PC-3 (cell line): ENCODE results near the gene USP48.

Source experiments
- EZH2phosphoT487 ChIP-seq: fragments of 300-600 bp; sonication (generic); IDR thresholded peaks from 2 replicates; pipeline ENCODE4 v1.6.1; 2018; ENCODE audit warnings: mild to moderate bottlenecking, antibody characterized with exemption, low read length, borderline replicate concordance
- TF ChIP-seq, protein P1 (sequence below): fragments of 300-600 bp; sonication (generic); conservative IDR thresholded peaks from 2 replicates; pipeline ENCODE4 v1.5.1; 2017; ENCODE audit warnings: antibody characterized with exemption, low read depth, mild to moderate bottlenecking, low read length

GRCh38 chr1:21637514-21637913 is 145.4 kb downstream of the USP48 start:
- TF ChIP-seq, protein P1, sequence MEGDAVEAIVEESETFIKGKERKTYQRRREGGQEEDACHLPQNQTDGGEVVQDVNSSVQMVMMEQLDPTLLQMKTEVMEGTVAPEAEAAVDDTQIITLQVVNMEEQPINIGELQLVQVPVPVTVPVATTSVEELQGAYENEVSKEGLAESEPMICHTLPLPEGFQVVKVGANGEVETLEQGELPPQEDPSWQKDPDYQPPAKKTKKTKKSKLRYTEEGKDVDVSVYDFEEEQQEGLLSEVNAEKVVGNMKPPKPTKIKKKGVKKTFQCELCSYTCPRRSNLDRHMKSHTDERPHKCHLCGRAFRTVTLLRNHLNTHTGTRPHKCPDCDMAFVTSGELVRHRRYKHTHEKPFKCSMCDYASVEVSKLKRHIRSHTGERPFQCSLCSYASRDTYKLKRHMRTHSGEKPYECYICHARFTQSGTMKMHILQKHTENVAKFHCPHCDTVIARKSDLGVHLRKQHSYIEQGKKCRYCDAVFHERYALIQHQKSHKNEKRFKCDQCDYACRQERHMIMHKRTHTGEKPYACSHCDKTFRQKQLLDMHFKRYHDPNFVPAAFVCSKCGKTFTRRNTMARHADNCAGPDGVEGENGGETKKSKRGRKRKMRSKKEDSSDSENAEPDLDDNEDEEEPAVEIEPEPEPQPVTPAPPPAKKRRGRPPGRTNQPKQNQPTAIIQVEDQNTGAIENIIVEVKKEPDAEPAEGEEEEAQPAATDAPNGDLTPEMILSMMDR = no peak
- TF ChIP-seq EZH2phosphoT487 = no peak
